22Rv1 (cell line): ENCODE measurements around the gene AFF1.

Experiments used
- ZFX ChIP-seq: fragments of 450-650 bp; IDR thresholded peaks from 2 replicates; pipeline ENCODE4 v1.6.1; 2017; ENCODE audit warnings: antibody characterized with exemption, borderline replicate concordance
- TF ChIP-seq, protein P1 (sequence below): fragments of 450-650 bp; IDR thresholded peaks from 2 replicates; pipeline ENCODE4 v1.5.1; 2017; ENCODE audit warnings: mild to moderate bottlenecking

DNA sequence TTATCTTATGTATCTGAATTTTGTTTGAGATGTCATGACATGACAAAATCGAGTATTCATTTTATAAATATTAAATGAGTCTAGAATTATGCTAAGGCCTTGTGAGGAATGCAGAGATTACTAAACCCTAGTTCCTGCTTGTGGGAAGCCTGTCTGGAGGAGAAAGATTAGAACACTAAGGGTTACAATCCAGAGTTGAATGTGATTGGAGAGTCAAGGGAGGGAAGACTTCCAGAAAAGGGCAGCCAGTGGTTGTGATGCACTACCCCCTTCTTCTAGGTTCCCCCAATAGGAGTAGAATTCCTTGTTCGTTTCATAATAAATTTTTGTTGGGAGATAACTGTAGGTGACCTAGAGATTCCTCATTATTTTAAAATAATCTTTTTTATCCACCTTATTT is 141.1 kb downstream of the AFF1 start:
- TF ChIP-seq, protein P1, sequence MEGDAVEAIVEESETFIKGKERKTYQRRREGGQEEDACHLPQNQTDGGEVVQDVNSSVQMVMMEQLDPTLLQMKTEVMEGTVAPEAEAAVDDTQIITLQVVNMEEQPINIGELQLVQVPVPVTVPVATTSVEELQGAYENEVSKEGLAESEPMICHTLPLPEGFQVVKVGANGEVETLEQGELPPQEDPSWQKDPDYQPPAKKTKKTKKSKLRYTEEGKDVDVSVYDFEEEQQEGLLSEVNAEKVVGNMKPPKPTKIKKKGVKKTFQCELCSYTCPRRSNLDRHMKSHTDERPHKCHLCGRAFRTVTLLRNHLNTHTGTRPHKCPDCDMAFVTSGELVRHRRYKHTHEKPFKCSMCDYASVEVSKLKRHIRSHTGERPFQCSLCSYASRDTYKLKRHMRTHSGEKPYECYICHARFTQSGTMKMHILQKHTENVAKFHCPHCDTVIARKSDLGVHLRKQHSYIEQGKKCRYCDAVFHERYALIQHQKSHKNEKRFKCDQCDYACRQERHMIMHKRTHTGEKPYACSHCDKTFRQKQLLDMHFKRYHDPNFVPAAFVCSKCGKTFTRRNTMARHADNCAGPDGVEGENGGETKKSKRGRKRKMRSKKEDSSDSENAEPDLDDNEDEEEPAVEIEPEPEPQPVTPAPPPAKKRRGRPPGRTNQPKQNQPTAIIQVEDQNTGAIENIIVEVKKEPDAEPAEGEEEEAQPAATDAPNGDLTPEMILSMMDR, result no peak
- TF ChIP-seq ZFX, result no peak
